GM12878 (cell line): ENCODE results near the gene CCDC6.

ENCODE experiments used
- ASH2L ChIP-seq: fragments of 300-600, 200-600 bp; sonication (generic); IDR thresholded peaks from 2 replicates; pipeline ENCODE4 v1.6.1; 2017; ENCODE audit warnings: low read depth, mild to moderate bottlenecking, borderline replicate concordance
- BCL3 ChIP-seq: IDR thresholded peaks from 2 replicates; pipeline ENCODE4 v1.6.1; 2011; ENCODE audit warnings: borderline replicate concordance, low read depth, mild to moderate bottlenecking, moderate library complexity, low read length; ENCODE audit not compliant: insufficient read depth, poor library complexity, severe bottlenecking
- CHD2 ChIP-seq: IDR thresholded peaks from 2 replicates; pipeline ENCODE4 v1.6.1; 2011; ENCODE audit warnings: low read depth, low read length, improper control_type of control experiment, borderline replicate concordance
- CTCF ChIP-seq, 3 experiments: IDR thresholded peaks in 2 of 3; conservative IDR thresholded peaks in 1 of 3; 2 replicates each; pipeline ENCODE4 v1.5.1; 2011; ENCODE audit warnings: low read depth in 3 of 3, low read length in 3 of 3, mild to moderate bottlenecking in 3 of 3, control low read depth in 2 of 3, moderate library complexity in 2 of 3, inconsistent platforms in 1 of 3, mixed read lengths in 1 of 3; ENCODE audit not compliant: control insufficient read depth in 2 of 3, insufficient read depth in 1 of 3; ENCODE audit errors: extremely low read depth in 1 of 3
- E2F4 ChIP-seq: IDR thresholded peaks from 2 replicates; pipeline ENCODE4 v1.6.1; 2012; ENCODE audit warnings: low read depth, low read length, improper control_type of control experiment
- ELK1 ChIP-seq: IDR thresholded peaks from 2 replicates; pipeline ENCODE4 v1.6.1; 2012; ENCODE audit warnings: low read depth, low read length, improper control_type of control experiment
- EP300 ChIP-seq, 2 experiments: fragments of 150-350 bp in 1 of 2; IDR thresholded peaks; 2 replicates each; pipeline ENCODE4 v1.6.1; 2011 to 2012; ENCODE audit warnings: low read depth in 2 of 2, low read length in 2 of 2, borderline replicate concordance in 1 of 2, improper control_type of control experiment in 1 of 2, inconsistent platforms in 1 of 2; ENCODE audit not compliant: control insufficient read depth in 1 of 2
- EZH2 ChIP-seq: IDR thresholded peaks from 2 replicates; pipeline ENCODE4 v1.6.1; 2012; ENCODE audit warnings: low read depth, mild to moderate bottlenecking, control low read depth, inconsistent platforms, low read length, borderline replicate concordance; ENCODE audit not compliant: control insufficient read depth
- JUND ChIP-seq: IDR thresholded peaks from 2 replicates; pipeline ENCODE4 v1.6.1; 2012; ENCODE audit warnings: low read depth, mild to moderate bottlenecking, low read length, improper control_type of control experiment, moderate library complexity
- MXI1 ChIP-seq: fragments of 150-350 bp; IDR thresholded peaks from 2 replicates; pipeline ENCODE4 v1.6.1; 2011; ENCODE audit warnings: low read depth, mild to moderate bottlenecking, inconsistent platforms, low read length, improper control_type of control experiment
- POLR2A ChIP-seq: IDR thresholded peaks from 2 replicates; pipeline ENCODE4 v1.6.1; 2011; ENCODE audit warnings: low read depth, mild to moderate bottlenecking, low read length
- RCOR1 ChIP-seq: conservative IDR thresholded peaks from 2 replicates; pipeline ENCODE4 v1.6.1; 2012; ENCODE audit warnings: low read depth, low read length, improper control_type of control experiment
- SP1 ChIP-seq: IDR thresholded peaks from one replicate; pipeline ENCODE4 v1.6.1; 2011; ENCODE audit warnings: low read depth, low read length
- ZNF384 ChIP-seq: IDR thresholded peaks from 2 replicates; pipeline ENCODE4 v1.6.1; 2012; ENCODE audit warnings: low read depth, mild to moderate bottlenecking, low read length, improper control_type of control experiment, borderline replicate concordance

- TF ChIP-seq POLR2A: no peak
- no peak for TF ChIP-seq CTCF (IDR thresholded peaks at IDR 0.05 in 2 of 3, conservative IDR thresholded peaks at IDR 0.05 in 1 of 3; ENCODE audit: control insufficient read depth in 2 of 3, extremely low read depth in 1 of 3, insufficient read depth in 1 of 3, low read depth in 3 of 3, low read length in 3 of 3)
- TF ChIP-seq ELK1: no peak
- TF ChIP-seq ZNF384: no peak
- TF ChIP-seq EP300 (IDR thresholded peaks at IDR 0.05; ENCODE audit: borderline replicate concordance in 1 of 2, control insufficient read depth in 1 of 2, low read depth in 2 of 2, low read length in 2 of 2): no peak
- no peak for TF ChIP-seq CHD2
- TF ChIP-seq ASH2L: no peak
- TF ChIP-seq EZH2: no peak
- TF ChIP-seq MXI1: no peak
- TF ChIP-seq E2F4: no peak
- no peak for TF ChIP-seq BCL3
- no peak for TF ChIP-seq JUND
- no peak for TF ChIP-seq SP1
- no peak for TF ChIP-seq RCOR1
These were observed 11.6 kb upstream of the CCDC6 start for GRCh38 chr10:59917922-59918321.
